ENCODE results near the gene RASSF7.

The RASSF7 gene

DNA sequence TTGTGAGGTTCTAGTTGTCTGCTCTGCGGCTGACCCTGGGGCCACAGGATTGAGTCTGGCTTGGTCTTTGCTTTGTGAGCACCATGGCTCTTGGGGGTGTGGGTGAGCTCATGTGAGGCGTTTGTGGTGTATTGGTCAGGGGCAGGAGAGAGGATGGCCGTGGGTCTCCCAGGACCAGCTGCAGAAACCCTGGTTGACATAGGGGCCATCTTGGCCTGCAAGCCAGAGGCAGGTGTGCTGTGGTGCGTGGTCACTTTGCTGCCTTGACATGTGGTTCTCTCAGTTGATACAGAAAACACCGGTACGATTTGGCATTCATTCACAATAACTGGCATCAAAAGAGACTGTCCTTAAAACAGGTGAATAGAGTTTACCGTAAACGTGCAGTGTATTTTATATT lies 26.8 kb downstream of the RASSF7 start:
- H3K9me3 ChIP-seq (ENCODE audit: control insufficient read depth, low read length) = no peaks in the 10 kb centered on the region
- no peaks in the 10 kb centered on the region for H3K27me3 ChIP-seq (ENCODE audit: control insufficient read depth, insufficient read depth, low read length, poor library complexity, severe bottlenecking)
- H3K4me3 ChIP-seq (ENCODE audit: insufficient read depth, low read depth, low read length) = no peak overlapping the region
- peaks cover 52% of the 10 kb centered on the region for H3K36me3 ChIP-seq (ENCODE audit: control insufficient read depth, insufficient read depth, low read length)
- WGBS, 2 experiments = 96 to 97% methylated on average over 8 of the region's 8 CpGs
- H3K27ac ChIP-seq (ENCODE audit: insufficient read depth, low read depth, low read length, poor library complexity, severe bottlenecking) = no peak overlapping the region
- no peaks in the 10 kb centered on the region for H3K4me1 ChIP-seq (ENCODE audit: control insufficient read depth, insufficient read depth, low read length)

DNA sequence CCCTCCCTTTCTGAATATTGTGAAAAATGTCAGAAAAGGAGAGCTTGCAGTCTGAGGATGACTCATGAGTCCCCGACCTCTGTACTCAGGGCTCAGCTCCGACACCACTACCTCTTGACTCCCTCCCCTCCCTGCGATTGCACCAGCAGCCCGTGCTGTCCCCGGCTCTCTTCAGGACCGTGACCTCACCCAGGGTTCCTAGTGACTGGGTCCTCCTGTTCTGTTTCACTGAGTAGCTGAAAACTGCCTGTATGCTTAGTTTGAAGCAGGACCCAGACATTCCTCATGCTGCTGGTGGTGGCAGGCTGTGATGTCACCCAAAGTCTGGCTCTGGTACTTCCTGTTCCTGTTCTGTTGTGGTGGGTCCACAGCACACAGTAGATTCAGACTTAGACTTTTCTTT lies 27.2 kb downstream of the RASSF7 start:
- WGBS, 2 experiments = 92 to 95% methylated on average over 6 of the region's 6 CpGs
- Histone ChIP-seq H3K9me3 (ENCODE audit: control insufficient read depth, low read length) (no peaks in the 10 kb centered on the region), H3K27ac (ENCODE audit: insufficient read depth, low read depth, low read length, poor library complexity, severe bottlenecking) (no peak overlapping the region), H3K4me3 (ENCODE audit: insufficient read depth, low read depth, low read length) (no peak overlapping the region), H3K4me1 (ENCODE audit: control insufficient read depth, insufficient read depth, low read length) (no peaks in the 10 kb centered on the region), H3K27me3 (ENCODE audit: control insufficient read depth, insufficient read depth, low read length, poor library complexity, severe bottlenecking) (no peaks in the 10 kb centered on the region), H3K36me3 (ENCODE audit: control insufficient read depth, insufficient read depth, low read length) (peaks cover 55% of the 10 kb centered on the region)

GRCh38 chr11:589798-590197 lies 29.0 kb downstream of the RASSF7 start:
- Histone ChIP-seq H3K4me1 (ENCODE audit: control insufficient read depth, insufficient read depth, low read length) (no peaks in the 10 kb centered on the region), H3K36me3 (ENCODE audit: control insufficient read depth, insufficient read depth, low read length) (peaks cover 64% of the 10 kb centered on the region), H3K27ac (ENCODE audit: insufficient read depth, low read depth, low read length, poor library complexity, severe bottlenecking) (no peak overlapping the region), H3K27me3 (ENCODE audit: control insufficient read depth, insufficient read depth, low read length, poor library complexity, severe bottlenecking) (no peaks in the 10 kb centered on the region), H3K4me3 (ENCODE audit: insufficient read depth, low read depth, low read length) (no peak overlapping the region), H3K9me3 (ENCODE audit: control insufficient read depth, low read length) (no peaks in the 10 kb centered on the region)
- 96% methylated on average over 26 of the region's 26 CpGs for WGBS, 2 experiments

DNA sequence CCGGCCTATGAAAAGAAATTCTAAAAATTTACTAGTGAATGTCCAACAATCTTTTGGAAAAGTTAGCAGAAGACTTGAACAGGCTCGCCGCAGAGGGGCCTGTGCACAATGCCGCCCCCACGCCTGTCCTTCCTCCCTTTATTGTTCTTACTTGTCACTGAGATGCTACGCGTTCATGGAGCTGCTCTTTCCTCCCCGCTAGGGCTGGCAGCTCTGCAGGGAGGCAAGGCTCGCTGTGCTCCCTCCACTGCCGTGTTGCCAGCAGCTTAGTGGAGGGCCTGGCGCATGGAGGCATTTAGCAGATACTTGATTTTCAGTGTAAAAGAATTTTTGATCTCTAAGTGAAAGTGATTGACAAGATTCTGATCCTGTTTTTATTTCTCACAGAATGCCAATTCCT lies 30.2 kb downstream of the RASSF7 start:
- no peaks in the 10 kb centered on the region for H3K4me1 ChIP-seq (ENCODE audit: control insufficient read depth, insufficient read depth, low read length)
- H3K36me3 ChIP-seq (ENCODE audit: control insufficient read depth, insufficient read depth, low read length) = peaks cover 75% of the 10 kb centered on the region
- 89 to 90% methylated on average over 11 of the region's 11 CpGs for WGBS, 2 experiments
- no peaks in the 10 kb centered on the region for H3K27me3 ChIP-seq (ENCODE audit: control insufficient read depth, insufficient read depth, low read length, poor library complexity, severe bottlenecking)
- no peak overlapping the region for H3K27ac ChIP-seq (ENCODE audit: insufficient read depth, low read depth, low read length, poor library complexity, severe bottlenecking)
- no peak overlapping the region for H3K4me3 ChIP-seq (ENCODE audit: insufficient read depth, low read depth, low read length)
- H3K9me3 ChIP-seq (ENCODE audit: control insufficient read depth, low read length) = no peaks in the 10 kb centered on the region

DNA sequence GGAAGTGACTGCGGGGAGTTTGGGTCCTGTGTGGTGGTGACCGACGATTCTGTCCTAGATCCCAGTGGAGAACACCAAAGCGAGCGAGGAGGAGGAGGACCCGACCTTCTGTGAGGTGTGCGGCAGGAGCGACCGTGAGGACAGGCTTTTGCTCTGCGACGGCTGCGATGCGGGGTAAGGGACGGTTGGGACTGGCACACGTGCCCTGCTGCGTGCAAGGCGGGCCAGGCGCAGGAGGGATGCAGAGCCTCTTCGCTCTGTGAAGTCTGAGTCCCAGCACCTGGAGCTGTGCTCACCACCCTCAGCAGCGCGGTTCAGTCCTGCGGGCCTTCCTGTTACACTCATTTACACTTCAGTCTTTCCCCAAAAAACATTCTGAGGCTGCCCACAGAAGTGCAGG lies 31.7 kb downstream of the RASSF7 start:
- 97% methylated on average over 22 of the region's 22 CpGs for WGBS, 2 experiments
- no peak overlapping the region for H3K4me3 ChIP-seq (ENCODE audit: insufficient read depth, low read depth, low read length)
- H3K4me1 ChIP-seq (ENCODE audit: control insufficient read depth, insufficient read depth, low read length) = no peaks in the 10 kb centered on the region
- H3K9me3 ChIP-seq (ENCODE audit: control insufficient read depth, low read length) = no peaks in the 10 kb centered on the region
- peaks cover 67% of the 10 kb centered on the region for H3K36me3 ChIP-seq (ENCODE audit: control insufficient read depth, insufficient read depth, low read length)
- no peak overlapping the region for H3K27ac ChIP-seq (ENCODE audit: insufficient read depth, low read depth, low read length, poor library complexity, severe bottlenecking)
- no peaks in the 10 kb centered on the region for H3K27me3 ChIP-seq (ENCODE audit: control insufficient read depth, insufficient read depth, low read length, poor library complexity, severe bottlenecking)

DNA sequence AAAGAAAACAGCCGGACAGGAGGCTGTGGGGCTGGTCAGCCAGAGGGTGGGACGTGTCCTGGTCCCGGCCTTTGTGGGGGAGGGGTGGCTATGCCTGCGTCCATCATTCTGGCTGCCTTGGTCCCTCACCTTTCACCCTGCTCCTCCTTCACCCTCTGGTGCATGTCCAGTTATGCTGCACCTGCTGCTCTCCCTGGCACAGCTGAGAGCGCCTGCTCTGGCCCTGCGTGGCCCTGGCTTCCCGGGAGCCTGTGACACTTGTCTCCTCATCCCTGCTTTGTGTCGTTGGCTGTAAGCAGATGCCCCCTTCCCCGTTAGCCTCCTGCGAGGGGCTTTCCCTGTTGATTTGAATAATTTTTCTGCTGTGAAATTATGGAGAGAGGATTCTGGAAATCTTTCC lies 32.1 kb downstream of the RASSF7 start:
- WGBS, 2 experiments = 95 to 97% methylated on average over 10 of the region's 10 CpGs
- Histone ChIP-seq H3K27ac (ENCODE audit: insufficient read depth, low read depth, low read length, poor library complexity, severe bottlenecking) (no peak overlapping the region), H3K27me3 (ENCODE audit: control insufficient read depth, insufficient read depth, low read length, poor library complexity, severe bottlenecking) (no peaks in the 10 kb centered on the region), H3K36me3 (ENCODE audit: control insufficient read depth, insufficient read depth, low read length) (peaks cover 66% of the 10 kb centered on the region), H3K4me3 (ENCODE audit: insufficient read depth, low read depth, low read length) (no peak overlapping the region), H3K9me3 (ENCODE audit: control insufficient read depth, low read length) (no peaks in the 10 kb centered on the region), H3K4me1 (ENCODE audit: control insufficient read depth, insufficient read depth, low read length) (no peaks in the 10 kb centered on the region)

DNA sequence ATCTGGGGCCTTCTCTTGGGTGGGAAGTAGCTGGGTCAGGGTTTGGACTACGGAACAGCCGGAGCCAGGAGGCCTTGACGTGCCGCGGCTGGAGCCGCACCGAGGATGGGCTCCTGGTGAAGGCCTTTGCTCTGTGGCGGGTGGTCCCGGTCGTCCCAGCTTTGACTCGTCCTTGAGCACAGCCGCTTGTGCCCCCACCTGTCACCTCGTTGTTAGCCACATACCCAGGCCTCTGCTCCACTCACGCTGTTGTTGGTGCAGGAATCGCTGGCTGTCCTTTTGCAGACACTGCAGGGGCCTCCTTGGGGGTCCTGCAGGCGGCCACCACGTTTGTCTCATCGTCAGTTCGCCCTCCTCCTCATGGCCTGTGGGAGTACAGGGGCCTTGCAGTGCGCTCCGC lies 32.6 kb downstream of the RASSF7 start:
- peaks cover 71% of the 10 kb centered on the region for H3K36me3 ChIP-seq (ENCODE audit: control insufficient read depth, insufficient read depth, low read length)
- no peak overlapping the region for H3K27ac ChIP-seq (ENCODE audit: insufficient read depth, low read depth, low read length, poor library complexity, severe bottlenecking)
- WGBS, 2 experiments = 95 to 96% methylated on average over 21 of the region's 21 CpGs
- no peaks in the 10 kb centered on the region for H3K4me1 ChIP-seq (ENCODE audit: control insufficient read depth, insufficient read depth, low read length)
- no peaks in the 10 kb centered on the region for H3K27me3 ChIP-seq (ENCODE audit: control insufficient read depth, insufficient read depth, low read length, poor library complexity, severe bottlenecking)
- H3K4me3 ChIP-seq (ENCODE audit: insufficient read depth, low read depth, low read length) = no peak overlapping the region
- no peaks in the 10 kb centered on the region for H3K9me3 ChIP-seq (ENCODE audit: control insufficient read depth, low read length)

- WGBS, 2 experiments = 96 to 97% methylated on average over 10 of the region's 10 CpGs
- H3K9me3 ChIP-seq (ENCODE audit: control insufficient read depth, low read length) = no peaks in the 10 kb centered on the region
- no peak overlapping the region for H3K4me3 ChIP-seq (ENCODE audit: insufficient read depth, low read depth, low read length)
- H3K4me1 ChIP-seq (ENCODE audit: control insufficient read depth, insufficient read depth, low read length) = no peaks in the 10 kb centered on the region
- H3K36me3 ChIP-seq (ENCODE audit: control insufficient read depth, insufficient read depth, low read length) = peaks cover 72% of the 10 kb centered on the region
- no peaks in the 10 kb centered on the region for H3K27me3 ChIP-seq (ENCODE audit: control insufficient read depth, insufficient read depth, low read length, poor library complexity, severe bottlenecking)
- no peak overlapping the region for H3K27ac ChIP-seq (ENCODE audit: insufficient read depth, low read depth, low read length, poor library complexity, severe bottlenecking)
These were observed 34.6 kb downstream of the RASSF7 start for GRCh38 chr11:595400-595799.

DNA sequence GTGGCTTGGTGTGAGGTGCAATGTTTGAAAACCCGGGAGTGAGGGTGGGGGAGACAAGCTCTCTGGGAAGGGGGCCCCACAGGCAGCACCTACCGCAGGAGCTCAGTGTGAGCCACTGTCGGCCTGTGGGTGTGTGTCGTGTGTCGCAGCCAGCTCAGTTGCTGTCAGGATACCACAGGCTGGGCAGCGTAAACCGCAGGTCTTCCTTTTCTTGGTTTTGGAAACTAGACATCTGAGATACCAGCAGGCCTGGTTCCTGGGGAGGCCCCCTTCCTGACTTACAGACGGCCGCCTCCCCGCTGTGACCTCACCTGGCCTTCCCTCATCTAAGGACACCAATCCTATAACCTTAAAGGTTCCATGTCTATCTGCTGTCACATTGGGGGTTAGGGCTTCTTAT lies 35.6 kb downstream of the RASSF7 start:
- H3K36me3 ChIP-seq (ENCODE audit: control insufficient read depth, insufficient read depth, low read length) = peaks cover 72% of the 10 kb centered on the region
- H3K4me1 ChIP-seq (ENCODE audit: control insufficient read depth, insufficient read depth, low read length) = no peaks in the 10 kb centered on the region
- no peaks in the 10 kb centered on the region for H3K27me3 ChIP-seq (ENCODE audit: control insufficient read depth, insufficient read depth, low read length, poor library complexity, severe bottlenecking)
- no peak overlapping the region for H3K27ac ChIP-seq (ENCODE audit: insufficient read depth, low read depth, low read length, poor library complexity, severe bottlenecking)
- no peaks in the 10 kb centered on the region for H3K9me3 ChIP-seq (ENCODE audit: control insufficient read depth, low read length)
- H3K4me3 ChIP-seq (ENCODE audit: insufficient read depth, low read depth, low read length) = no peak overlapping the region
- 96 to 97% methylated on average over 10 of the region's 10 CpGs for WGBS, 2 experiments

GRCh38 chr11:597166-597725 lies 36.5 kb downstream of the RASSF7 start:
- H3K27ac ChIP-seq (ENCODE audit: insufficient read depth, low read depth, low read length, poor library complexity, severe bottlenecking) = no peak overlapping the region
- H3K27me3 ChIP-seq (ENCODE audit: control insufficient read depth, insufficient read depth, low read length, poor library complexity, severe bottlenecking) = no peaks in the 10 kb centered on the region
- H3K9me3 ChIP-seq (ENCODE audit: control insufficient read depth, low read length) = no peaks in the 10 kb centered on the region
- peaks cover 73% of the 10 kb centered on the region for H3K36me3 ChIP-seq (ENCODE audit: control insufficient read depth, insufficient read depth, low read length)
- H3K4me3 ChIP-seq (ENCODE audit: insufficient read depth, low read depth, low read length) = no peak overlapping the region
- 93 to 95% methylated on average over 29 of the region's 29 CpGs for WGBS, 2 experiments
- no peaks in the 10 kb centered on the region for H3K4me1 ChIP-seq (ENCODE audit: control insufficient read depth, insufficient read depth, low read length)

Measured in ectodermal cell (in vitro differentiated cells).